LNCaP clone FGC (cell line): ENCODE results near the gene PPP1R3D.

Experiments
- DNase-seq: peaks from one replicate; pipeline ENCODE4 v3.0.0-alpha.2; 2011; ENCODE audit warnings: low read depth
- H3K4me3 ChIP-seq: 2 replicates; pipeline ENCODE4 v1.5.1; 2011; ENCODE audit warnings: mild to moderate bottlenecking, low read depth, low read length, control low read depth
- CTCF ChIP-seq: IDR thresholded peaks from 2 replicates; pipeline ENCODE4 v1.5.1; 2012; ENCODE audit warnings: mild to moderate bottlenecking; ENCODE audit not compliant: control insufficient read depth, insufficient read depth; ENCODE audit errors: extremely low read depth

Gene PPP1R3D, protein sequence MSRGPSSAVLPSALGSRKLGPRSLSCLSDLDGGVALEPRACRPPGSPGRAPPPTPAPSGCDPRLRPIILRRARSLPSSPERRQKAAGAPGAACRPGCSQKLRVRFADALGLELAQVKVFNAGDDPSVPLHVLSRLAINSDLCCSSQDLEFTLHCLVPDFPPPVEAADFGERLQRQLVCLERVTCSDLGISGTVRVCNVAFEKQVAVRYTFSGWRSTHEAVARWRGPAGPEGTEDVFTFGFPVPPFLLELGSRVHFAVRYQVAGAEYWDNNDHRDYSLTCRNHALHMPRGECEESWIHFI

DNA sequence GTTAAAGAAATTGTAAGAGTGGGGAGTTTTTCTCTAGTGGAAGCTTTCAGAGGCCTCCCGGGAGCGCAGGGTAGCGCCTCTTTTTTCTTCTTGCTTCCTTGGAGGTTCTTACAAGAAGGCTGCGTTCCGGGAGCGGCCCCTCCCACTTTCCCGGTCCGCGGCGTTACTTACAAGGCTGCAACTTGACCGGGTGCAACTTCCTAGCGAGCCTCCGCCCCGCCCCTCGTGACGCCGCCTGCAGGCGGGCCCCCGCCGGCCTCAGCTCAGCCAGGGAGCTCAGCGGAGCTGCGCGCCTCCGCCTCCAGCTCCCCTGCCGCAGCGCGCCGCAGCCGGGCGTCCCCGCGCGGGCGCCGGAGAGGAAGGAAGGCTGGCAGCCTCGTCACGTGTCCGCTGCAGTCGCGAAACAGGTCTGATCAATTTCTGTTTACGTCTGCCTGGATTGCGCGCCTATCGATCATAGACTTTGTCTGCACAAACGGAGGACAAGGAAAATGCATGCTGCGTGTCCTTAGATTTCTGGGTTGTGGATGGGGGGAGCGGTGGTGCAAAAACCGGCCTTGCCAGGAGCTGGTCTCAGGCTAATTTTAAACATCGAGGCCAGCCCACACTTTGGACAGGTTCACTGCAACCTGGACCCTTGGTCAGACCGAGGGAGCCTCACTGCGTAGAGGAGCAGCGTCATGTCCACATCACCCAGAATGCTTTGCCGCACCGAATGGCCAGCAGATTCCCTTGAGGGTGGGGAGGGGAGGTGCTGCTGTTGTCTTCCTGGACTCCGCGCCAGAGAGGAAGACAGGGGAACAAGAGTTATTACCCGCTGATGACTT lies at the start of gene PPP1R3D, which contains the start of gene FAM217B:
PPP1R3D (minus strand) TSS at position 177 of the 827 bp plus-strand sequence. CDS start 374 bp downstream, outside the sequence.
FAM217B (plus strand) TSS at position 261 of the 827 bp plus-strand sequence. CDS start 3,555 bp downstream, outside the sequence.
- DNase-seq, result peak; percentile 92
- TF ChIP-seq CTCF, result peak; percentile 16; the same call in 1 of the 2 replicates
- peak within 1 kb of the TSS; percentile 68 for H3K4me3 ChIP-seq

DNA sequence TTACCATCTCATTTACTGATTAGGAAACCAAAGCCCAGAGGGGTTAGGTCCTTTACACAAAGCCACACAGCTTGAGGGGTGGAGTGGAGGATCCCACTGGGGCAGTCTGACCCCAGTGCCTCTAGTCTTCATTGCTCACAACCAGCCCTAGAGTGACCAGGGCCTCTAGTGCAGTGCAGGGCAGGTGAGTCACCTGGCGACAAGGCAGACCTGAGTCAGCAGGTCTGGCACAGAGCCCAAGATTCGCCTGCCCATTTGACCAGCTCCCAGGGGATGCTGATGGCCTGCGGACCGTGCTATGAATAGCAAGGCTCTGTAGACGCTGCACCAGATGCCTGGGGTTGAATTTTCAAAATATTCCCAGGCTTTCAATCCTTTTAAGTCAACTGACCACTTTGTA lies 48.0 kb upstream of the PPP1R3D start:
- DNase-seq, result peak; percentile 55
- no peak overlapping the region for H3K4me3 ChIP-seq
- no peak for TF ChIP-seq CTCF

- no peak for DNase-seq
- TF ChIP-seq CTCF, result no peak
- H3K4me3 ChIP-seq, result no peak overlapping the region
Measured at GRCh38 chr20:59987135-59987534, 47.0 kb upstream of the PPP1R3D start.

- no peak for DNase-seq
- H3K4me3 ChIP-seq, result no peak overlapping the region
- no peak for TF ChIP-seq CTCF
Measured at GRCh38 chr20:59985864-59986263, 45.8 kb upstream of the PPP1R3D start.

DNA sequence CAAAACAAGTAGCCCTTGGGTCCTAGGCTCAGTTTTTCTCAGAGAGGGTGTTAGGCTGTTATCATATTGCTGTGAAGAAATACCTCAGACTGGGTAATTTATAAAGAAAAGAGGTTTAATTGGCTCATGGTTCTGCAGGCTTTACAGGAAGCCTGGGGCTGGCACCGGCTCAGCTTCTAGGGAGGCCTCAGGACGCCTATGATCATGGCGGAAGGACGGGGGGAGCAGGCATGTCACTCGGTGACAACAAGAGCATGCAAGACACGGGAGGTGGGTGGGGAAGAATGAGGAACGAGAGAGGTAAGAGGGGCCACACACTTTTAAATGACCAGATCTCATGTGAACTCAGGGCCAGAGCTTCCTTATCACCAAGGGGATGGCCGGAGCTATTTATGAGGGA lies 45.1 kb upstream of the PPP1R3D start:
- DNase-seq, result no peak
- TF ChIP-seq CTCF, result no peak
- no peak overlapping the region for H3K4me3 ChIP-seq

DNA sequence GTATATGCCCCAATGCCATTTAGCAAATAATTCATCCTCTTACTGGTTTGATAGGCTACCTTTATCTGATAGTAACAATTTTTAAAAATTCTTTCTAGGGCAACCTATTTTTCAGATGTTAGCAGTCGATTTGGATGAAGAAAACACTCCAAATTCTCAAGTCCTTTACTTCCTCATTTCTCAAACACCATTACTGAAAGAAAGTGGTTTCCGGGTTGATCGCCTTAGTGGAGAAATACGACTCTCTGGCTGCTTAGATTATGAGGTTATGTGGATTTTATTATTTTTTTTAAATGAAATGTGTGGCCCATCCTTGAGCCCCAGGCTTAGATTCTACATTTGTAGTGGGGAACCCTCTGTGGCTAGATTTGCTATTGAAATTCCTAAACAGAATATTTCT lies 44.4 kb upstream of the PPP1R3D start:
- no peak for TF ChIP-seq CTCF
- DNase-seq, result no peak
- no peak overlapping the region for H3K4me3 ChIP-seq
